Measurements from ENCODE around the gene FRMD4A. TPM values are rescaled to one million over a fixed set of nuclear protein-coding genes. Genes with fewer than 3 reads are reported as not detected.

Gene FRMD4A
- total RNA-seq, 2 donors from 2014 or later = 22.3 to 22.4 TPM

DNA sequence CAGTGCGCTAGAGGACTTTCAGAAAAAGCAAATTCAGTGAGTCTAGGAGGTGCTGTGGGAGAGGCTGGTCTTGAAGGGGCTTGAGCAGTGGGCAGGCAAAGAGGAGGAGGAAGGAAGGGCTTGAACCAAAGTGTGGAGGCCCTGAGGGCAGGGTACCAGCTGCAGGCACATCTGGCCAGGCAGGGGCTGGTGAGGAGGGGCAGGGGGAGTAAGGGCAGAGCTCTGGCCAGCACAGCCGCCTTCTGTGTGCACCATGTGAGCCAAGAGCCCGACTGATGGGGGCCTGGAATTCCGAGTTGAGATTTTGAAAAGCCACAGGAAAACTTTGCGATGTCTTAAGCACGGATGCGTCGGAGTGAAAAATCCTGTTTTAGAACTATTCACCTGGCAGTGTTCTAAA, 669.5 kb downstream of the FRMD4A start:
- Mint-ChIP-seq H3K4me1 (peaks cover 24% of the 10 kb centered on the region), H3K27ac (no peak overlapping the region), H3K4me3 (no peak overlapping the region), H3K9me3 (no peaks in the 10 kb centered on the region), H3K27me3 (ENCODE audit: insufficient read depth) (no peaks in the 10 kb centered on the region), H3K36me3 (ENCODE audit: low read depth) (peaks cover 21% of the 10 kb centered on the region)
- peak overlapping the region; percentile 55 for H3K27ac ChIP-seq (ENCODE audit: low read depth, low read length)
- WGBS, 2 experiments (ENCODE audit: insufficient coverage in 1 of 2, insufficient read length in 1 of 2) = 79 to 81% methylated on average over 8 of the region's 8 CpGs
- H3K9ac ChIP-seq (ENCODE audit: extremely low read depth, low read length, poor library complexity, severe bottlenecking) = no peak overlapping the region
- H3K9me3 ChIP-seq (ENCODE audit: control insufficient read depth, low read length) = no peaks in the 10 kb centered on the region
- TF ChIP-seq, protein P1, sequence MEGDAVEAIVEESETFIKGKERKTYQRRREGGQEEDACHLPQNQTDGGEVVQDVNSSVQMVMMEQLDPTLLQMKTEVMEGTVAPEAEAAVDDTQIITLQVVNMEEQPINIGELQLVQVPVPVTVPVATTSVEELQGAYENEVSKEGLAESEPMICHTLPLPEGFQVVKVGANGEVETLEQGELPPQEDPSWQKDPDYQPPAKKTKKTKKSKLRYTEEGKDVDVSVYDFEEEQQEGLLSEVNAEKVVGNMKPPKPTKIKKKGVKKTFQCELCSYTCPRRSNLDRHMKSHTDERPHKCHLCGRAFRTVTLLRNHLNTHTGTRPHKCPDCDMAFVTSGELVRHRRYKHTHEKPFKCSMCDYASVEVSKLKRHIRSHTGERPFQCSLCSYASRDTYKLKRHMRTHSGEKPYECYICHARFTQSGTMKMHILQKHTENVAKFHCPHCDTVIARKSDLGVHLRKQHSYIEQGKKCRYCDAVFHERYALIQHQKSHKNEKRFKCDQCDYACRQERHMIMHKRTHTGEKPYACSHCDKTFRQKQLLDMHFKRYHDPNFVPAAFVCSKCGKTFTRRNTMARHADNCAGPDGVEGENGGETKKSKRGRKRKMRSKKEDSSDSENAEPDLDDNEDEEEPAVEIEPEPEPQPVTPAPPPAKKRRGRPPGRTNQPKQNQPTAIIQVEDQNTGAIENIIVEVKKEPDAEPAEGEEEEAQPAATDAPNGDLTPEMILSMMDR (conservative IDR thresholded peaks at IDR 0.05) = no peak
- H3K4me1 ChIP-seq (ENCODE audit: control insufficient read depth, insufficient read depth, low read length) = peaks cover 9% of the 10 kb centered on the region
- no peak overlapping the region for H3K4me3 ChIP-seq (ENCODE audit: low read length)
- H3K27me3 ChIP-seq (ENCODE audit: control insufficient read depth, insufficient read depth, low read length, poor library complexity, severe bottlenecking) = no peaks in the 10 kb centered on the region
- peaks cover 23% of the 10 kb centered on the region for H3K36me3 ChIP-seq (ENCODE audit: control insufficient read depth, insufficient read depth, low read length)
- DNase-seq = no peak

DNA sequence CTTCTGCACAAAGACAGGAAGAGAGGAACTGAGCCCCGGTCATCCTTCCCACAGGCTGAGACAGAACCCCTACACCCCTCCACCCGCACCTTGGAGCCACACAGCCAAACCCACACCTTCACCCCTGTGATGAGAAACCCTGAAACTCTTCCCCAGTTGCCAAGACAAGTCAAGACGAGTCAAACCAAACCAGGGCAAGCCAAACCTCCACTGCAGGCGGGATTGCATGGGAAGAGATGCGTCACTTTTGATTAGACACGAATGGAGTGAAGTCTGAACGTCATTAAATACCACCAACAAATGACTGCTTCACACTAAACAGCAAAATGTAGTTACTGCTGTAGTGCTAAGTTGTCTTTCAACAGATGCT, 670.2 kb downstream of the FRMD4A start:
- Mint-ChIP-seq H3K4me3 (no peak overlapping the region), H3K27me3 (ENCODE audit: insufficient read depth) (no peaks in the 10 kb centered on the region), H3K9me3 (no peaks in the 10 kb centered on the region), H3K36me3 (ENCODE audit: low read depth) (peaks cover 25% of the 10 kb centered on the region), H3K4me1 (peaks cover 24% of the 10 kb centered on the region), H3K27ac (peak overlapping the region; percentile 79)
- Histone ChIP-seq H3K27ac (ENCODE audit: low read depth, low read length) (peak overlapping the region; percentile 55), H3K4me3 (ENCODE audit: low read length) (no peak overlapping the region), H3K9me3 (ENCODE audit: control insufficient read depth, low read length) (no peaks in the 10 kb centered on the region), H3K27me3 (ENCODE audit: control insufficient read depth, insufficient read depth, low read length, poor library complexity, severe bottlenecking) (no peaks in the 10 kb centered on the region), H3K4me1 (ENCODE audit: control insufficient read depth, insufficient read depth, low read length) (peaks cover 9% of the 10 kb centered on the region), H3K36me3 (ENCODE audit: control insufficient read depth, insufficient read depth, low read length) (peaks cover 16% of the 10 kb centered on the region), H3K9ac (ENCODE audit: extremely low read depth, low read length, poor library complexity, severe bottlenecking) (no peak overlapping the region)
- no peak for DNase-seq
- TF ChIP-seq, protein P1 (conservative IDR thresholded peaks at IDR 0.05) = no peak
- 82 to 100% methylated on average over 3 to 7 of the region's 7 CpGs for WGBS, 2 experiments (ENCODE audit: insufficient coverage in 1 of 2, insufficient read length in 1 of 2)

DNA sequence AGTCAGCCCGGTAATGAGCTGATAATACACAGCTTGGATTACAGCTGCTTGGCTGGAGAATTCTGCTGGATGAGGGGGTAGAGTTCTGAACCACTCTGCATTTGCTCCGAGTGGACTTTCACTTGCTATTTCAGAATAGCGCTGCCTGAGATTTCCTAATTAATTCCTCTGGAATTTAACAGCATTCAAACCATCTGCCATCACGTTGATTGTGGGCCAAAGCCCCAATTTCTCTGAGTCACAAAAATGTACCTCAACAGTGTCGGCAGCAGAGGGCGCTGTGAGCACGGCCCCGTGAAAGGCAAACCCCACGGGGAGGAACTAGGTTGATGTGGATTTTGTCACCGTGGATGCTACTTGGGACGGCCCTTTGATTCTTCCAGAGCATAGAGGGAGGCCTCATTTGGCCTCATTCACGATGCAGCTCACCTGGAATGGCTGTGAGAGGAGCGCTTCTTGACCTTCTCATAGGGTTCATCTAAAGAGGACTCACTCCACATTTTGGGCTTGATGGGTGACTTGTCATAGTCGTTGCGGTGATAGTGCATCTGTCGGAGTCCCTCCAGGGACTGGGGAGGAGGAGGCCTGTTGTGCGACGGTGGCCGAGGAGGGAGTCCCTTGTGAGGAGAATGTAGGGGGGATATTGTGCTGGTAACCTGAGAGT, 670.7 kb downstream of the FRMD4A start:
- Histone ChIP-seq H3K36me3 (ENCODE audit: control insufficient read depth, insufficient read depth, low read length) (peaks cover 11% of the 10 kb centered on the region), H3K27ac (ENCODE audit: low read depth, low read length) (no peak overlapping the region), H3K4me1 (ENCODE audit: control insufficient read depth, insufficient read depth, low read length) (peaks cover 9% of the 10 kb centered on the region), H3K27me3 (ENCODE audit: control insufficient read depth, insufficient read depth, low read length, poor library complexity, severe bottlenecking) (no peaks in the 10 kb centered on the region), H3K4me3 (ENCODE audit: low read length) (no peak overlapping the region), H3K9ac (ENCODE audit: extremely low read depth, low read length, poor library complexity, severe bottlenecking) (peak overlapping the region; percentile 12), H3K9me3 (ENCODE audit: control insufficient read depth, low read length) (no peaks in the 10 kb centered on the region)
- H3K27me3 Mint-ChIP-seq (ENCODE audit: insufficient read depth) = no peaks in the 10 kb centered on the region
- no peaks in the 10 kb centered on the region for H3K9me3 Mint-ChIP-seq
- H3K27ac Mint-ChIP-seq = peak overlapping the region; percentile 79
- 29 to 46% methylated on average over 12 to 19 of the region's 19 CpGs for WGBS, 2 experiments (ENCODE audit: insufficient coverage in 1 of 2, insufficient read length in 1 of 2)
- H3K4me1 Mint-ChIP-seq = peaks cover 24% of the 10 kb centered on the region
- DNase-seq = peak; percentile 84
- peaks cover 20% of the 10 kb centered on the region for H3K36me3 Mint-ChIP-seq (ENCODE audit: low read depth)
- TF ChIP-seq, protein P1 (conservative IDR thresholded peaks at IDR 0.05) = peak; percentile 98
- no peak overlapping the region for H3K4me3 Mint-ChIP-seq

Measured in endodermal cell (in vitro differentiated cells).